ENCODE measurements around the gene NCOA3.
"Not testable (repeated sequence)": the region's sequence is repeated elsewhere in the genome, so short reads cannot be mapped to it uniquely, and the experiment has no call there.

The NCOA3 gene

DNA sequence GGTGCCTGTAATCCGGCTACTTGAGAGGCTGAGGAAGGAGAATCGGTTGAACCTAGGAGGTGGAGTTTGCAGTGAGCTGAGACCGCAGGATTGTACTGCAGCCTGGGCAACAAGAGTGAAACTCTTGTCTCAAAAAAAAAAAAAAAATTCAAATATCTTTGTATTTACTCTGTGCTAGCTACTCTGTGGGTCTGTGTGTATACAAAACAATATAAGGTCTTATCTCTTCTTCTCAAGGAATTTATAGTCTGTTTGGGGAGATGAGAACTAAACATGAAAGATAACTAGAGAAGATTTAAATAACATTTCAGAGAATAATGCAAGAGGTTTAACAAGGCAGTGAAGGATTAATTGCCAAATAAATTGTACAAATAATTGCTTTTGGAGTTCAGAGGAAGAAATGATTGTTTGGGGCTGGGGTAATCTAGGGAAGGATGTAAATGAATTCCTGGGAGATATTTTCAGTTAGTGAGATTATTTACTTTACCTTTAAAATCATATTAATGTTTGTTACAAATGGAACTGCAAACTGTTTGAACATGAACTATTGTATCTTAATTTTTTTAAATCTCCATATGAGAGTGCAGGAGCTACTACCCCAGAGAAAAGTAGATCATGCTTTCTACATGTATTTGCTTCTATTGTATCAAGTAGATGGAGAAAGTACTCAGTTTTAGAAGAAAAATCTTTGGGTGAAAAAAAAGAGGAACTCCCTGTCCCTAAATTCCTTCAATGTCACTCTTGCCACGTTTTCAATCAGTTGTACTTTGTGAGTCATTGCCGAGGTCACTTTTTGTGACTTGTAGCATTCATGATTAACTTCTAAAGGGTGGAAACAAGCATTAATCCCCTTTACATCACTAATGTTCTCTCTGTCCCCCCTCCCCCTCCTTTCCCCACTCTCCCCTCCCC is 39.0 kb downstream of the NCOA3 start:
- DNase-seq (ENCODE audit: low read depth) = no peak

DNA sequence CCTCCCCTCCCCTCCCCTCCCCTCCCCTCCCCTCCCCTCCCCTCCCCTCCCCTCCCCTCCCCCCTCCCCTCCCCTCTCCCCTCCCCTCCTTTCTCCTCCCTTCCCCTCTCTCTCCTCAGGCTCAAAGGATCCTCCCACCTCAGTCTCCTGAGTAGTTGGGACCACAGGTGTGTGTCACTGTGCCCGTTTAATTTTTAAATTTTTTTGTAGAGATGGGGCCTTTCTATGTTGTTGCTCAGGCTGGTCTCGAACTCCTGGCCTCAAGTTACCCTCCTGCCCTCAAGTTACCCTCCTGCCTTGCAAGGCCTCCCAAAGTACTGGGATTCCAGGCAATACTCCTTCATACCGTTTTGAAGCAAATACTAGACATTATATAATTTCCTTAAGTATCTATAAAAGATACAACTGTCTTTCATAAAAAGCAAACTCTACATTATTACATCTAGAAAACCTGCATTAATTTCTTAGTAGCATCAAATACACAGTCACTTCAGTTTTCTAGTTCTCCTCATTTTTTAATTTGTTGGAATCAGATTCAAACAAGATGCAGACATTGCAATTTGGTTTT is 39.8 kb downstream of the NCOA3 start:
- no peak for DNase-seq (ENCODE audit: low read depth)

DNA sequence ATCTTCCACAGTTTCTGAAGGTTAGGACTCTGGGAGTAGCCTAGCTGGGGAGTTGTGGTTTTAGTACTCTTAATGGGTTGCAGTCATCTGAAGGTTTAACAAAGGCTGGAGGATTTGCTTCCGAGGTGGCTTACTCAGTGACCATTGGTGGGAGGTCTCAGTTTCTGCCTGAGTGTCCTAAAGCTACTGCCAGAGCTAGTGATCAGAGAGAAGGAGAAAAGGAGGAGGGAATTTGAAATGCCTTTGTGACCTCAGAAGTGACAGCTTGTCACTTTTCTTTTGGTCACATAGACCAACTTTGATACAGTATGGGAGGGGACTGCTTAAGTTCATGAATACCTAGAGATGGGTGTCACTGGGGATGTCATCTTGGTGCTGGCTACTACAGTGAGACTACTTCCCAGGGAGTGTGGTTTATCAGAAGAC is 41.3 kb downstream of the NCOA3 start:
- DNase-seq (ENCODE audit: low read depth) = no peak

DNA sequence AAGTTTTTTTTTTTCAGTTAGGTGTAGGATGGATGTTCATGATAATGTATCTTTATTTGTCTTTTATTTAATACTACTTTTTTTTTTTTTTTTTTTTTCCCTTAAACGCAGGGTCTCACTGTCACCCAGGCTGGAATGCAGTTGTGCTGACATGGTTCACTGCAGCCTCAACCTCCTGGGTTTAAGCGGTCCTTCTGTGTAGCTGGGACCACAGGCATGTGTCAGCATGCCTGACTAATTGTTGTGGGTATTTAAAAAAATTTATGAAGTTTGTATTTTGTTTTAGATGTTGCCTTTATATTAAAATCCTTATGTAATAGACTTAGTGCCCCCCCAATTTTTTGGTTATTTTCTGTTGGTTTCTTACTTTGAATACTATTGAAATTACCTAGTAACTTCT is 42.6 kb downstream of the NCOA3 start:
- DNase-seq (ENCODE audit: low read depth) = no peak

DNA sequence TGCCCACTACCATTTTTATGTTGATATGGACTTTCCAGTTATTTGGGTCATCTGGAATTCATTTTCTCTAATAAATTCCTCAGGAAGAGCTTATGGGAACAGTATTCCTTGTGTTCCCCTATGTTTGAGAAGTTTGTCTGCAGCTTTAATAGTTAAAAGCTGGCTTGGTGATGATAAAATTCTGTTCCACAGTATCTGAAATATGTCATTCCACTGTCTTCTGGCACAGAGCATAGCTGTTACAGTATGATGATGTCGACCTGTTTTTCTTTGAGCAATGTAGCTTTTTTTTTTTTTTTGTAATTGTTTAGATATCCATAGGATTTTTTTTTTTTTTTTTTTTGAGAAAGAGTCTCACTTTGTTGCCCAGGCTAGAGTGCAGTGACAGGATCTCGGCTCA is 43.2 kb downstream of the NCOA3 start:
- no peak for DNase-seq (ENCODE audit: low read depth)

- no peak for DNase-seq (ENCODE audit: low read depth)
Measured at GRCh38 chr20:47545499-47545898, 43.8 kb downstream of the NCOA3 start.

DNA sequence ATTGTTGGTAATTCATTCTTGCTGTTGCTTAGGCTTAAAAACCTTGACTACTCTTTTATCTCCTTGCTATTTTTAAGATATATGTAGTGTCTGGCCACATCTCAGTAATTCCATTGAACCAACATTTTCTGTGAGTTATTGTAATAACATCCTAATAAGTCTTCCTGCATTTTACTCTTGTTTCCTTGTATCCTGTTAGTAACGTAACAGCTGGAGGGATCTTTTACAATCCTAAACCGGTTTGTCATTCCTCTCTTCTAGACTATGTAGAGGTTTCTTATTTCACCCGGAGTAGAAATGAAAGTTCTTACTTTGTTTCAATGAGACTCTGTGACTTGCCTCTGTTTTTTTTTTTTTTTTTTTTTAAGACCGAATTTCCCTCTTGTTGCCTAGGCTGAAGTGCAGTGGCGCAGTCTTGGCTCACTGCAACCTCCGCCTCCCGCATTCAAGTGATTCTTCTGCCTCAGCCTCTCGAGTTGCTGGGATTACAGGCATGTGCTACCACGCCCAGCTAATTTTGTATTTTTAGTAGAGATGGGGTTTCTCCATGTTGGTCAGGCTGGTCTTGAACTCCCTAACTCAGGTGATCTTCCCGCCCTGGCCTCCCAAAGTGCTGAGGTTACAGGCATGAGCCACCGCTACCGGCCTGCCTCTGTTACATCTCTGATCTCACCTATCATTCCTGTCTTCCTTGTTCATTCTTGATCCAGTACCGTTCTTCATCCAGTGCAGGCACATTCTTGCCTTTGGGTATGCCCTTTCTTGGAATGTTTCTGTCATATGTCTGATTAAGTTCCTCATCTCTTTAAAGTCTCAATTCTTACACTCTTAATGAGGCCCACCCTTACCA is 44.7 kb downstream of the NCOA3 start:
- DNase-seq (ENCODE audit: low read depth) = no peak

GRCh38 chr20:47547034-47547387 is 45.3 kb downstream of the NCOA3 start:
- DNase-seq (ENCODE audit: low read depth) = no peak

GRCh38 chr20:47549671-47550070 is 48.0 kb downstream of the NCOA3 start:
- no peak for DNase-seq (ENCODE audit: low read depth)

- no peak for DNase-seq (ENCODE audit: low read depth)
Measured at GRCh38 chr20:47551222-47551621, 49.5 kb downstream of the NCOA3 start.

- no peak for DNase-seq (ENCODE audit: low read depth)
Measured at GRCh38 chr20:47551841-47552240, 50.2 kb downstream of the NCOA3 start.

DNA sequence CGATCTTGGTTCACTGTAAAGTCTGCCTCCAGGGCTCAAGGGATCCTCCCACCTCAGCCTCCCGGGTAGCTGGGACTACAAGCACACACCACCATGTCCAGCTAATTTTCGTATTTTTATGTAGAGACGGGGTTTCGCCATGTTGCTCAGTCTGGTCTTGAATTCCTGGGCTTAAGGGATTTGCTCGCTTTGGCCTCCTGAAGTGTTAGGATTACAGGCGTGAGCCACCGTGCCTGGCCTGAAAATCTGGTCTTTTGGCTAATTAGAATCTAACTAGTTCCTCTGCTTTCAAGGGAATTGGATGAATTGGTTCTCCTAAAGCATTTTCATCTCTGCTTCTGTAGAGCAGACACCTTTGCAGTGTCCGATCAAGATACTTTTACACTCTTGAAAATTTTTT is 51.3 kb downstream of the NCOA3 start:
- DNase-seq (ENCODE audit: low read depth) = no peak

DNA sequence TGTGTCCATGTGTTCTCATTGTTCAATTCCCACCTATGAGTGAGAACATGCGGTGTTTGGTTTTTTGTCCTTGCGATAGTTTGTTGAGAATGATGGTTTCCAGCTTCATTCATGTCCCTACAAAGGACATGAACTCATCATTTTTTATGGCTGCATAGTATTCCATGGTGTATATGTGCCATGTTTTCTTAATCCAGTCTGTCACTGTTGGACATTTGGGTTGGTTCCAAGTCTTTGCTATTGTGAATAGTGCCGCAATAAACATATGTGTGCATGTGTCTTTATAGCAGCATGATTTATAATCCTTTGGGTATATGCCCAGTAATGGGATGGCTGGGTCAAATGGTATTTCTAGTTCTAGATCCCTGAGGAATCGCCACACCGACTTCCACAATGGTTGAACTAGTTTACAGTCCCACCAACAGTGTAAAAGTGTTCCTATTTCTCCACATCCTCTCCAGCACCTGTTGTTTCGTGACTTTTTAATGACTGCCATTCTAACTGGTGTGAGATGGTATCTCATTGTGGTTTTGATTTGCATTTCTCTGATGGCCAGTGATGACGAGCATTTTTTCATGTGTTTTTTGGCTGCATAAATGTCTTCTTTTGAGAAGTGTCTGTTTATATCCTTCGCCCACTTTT is 52.0 kb downstream of the NCOA3 start:
- DNase-seq (ENCODE audit: low read depth) = not testable (repeated sequence)

- not testable (repeated sequence) for DNase-seq (ENCODE audit: low read depth)
Measured at GRCh38 chr20:47554283-47554682, 52.6 kb downstream of the NCOA3 start.

DNA sequence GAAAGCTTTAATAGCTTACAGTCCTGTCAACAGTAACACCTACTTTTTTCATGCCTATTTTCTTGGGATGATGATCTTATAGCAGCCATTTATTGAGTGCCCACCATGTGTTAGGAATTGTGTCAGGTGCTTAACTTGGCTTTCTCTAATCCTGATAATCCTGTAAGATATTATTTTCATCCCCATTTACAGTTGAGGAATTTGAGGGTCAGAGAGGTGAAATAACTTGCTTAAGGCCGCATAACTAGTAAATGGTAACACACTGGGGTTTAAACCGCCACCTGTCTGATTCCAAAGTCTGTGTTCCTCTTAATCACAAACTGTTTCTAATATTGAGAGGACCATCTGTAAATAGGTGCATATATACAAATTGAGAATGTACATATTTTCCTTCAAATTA is 55.5 kb downstream of the NCOA3 start:
- DNase-seq (ENCODE audit: low read depth) = no peak

GRCh38 chr20:47557791-47558190 is 56.1 kb downstream of the NCOA3 start:
- no peak for DNase-seq (ENCODE audit: low read depth)

DNA sequence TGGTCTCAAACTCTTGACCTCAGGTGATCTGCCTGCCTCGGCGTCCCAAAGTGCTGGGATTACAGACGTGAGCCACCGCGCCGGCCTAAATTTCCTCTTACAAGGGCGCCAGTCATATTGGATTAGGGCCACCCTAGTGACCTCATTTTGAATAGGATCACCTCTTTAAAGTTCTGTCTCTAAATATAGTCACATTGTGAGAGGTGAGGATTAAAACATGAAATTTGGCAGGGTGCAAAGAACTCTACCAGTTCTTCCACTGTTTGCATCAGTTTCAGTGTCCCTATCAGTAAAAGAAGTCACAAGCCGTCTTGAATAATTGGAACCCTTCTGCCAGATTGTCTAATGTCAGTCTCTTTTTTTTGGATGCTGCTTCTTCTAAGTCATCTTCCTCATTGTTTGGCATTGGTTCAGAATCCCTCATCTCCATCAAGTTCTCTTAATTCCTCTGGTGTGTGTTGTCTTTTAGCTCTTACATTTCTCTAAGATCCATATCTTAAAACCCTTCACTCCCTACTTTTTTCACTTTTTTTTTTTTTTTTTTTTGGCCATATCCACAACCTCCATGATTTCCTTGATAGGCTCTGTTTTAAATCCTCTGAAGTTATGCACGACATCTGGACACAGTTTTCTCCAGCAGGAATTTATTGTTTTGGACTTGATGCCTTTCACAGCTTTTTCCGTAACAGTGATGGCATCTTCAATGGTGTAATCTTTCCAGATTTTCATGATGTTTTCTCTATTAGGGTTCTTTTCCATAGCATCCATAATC is 56.8 kb downstream of the NCOA3 start:
- DNase-seq (ENCODE audit: low read depth) = no peak

DNA sequence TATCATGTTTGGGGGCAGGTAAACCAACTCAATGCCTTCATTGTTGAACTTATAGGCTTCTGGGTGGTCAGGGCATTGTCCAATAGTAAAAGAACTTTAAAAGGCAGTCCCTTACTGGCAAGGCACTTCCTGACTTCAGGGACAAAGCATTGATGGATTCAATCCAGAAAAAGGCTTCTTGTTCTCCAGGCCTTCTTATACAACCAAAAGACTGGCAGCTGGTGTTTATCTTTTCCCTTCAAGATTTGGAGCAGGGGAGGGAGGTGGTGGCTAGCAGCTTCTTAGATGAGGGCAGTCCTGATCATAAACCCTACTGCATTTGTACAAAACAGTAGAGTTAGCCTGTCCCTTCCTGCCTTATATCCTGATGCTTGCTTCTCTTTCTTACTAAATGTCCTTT is 57.5 kb downstream of the NCOA3 start:
- no peak for DNase-seq (ENCODE audit: low read depth)

DNA sequence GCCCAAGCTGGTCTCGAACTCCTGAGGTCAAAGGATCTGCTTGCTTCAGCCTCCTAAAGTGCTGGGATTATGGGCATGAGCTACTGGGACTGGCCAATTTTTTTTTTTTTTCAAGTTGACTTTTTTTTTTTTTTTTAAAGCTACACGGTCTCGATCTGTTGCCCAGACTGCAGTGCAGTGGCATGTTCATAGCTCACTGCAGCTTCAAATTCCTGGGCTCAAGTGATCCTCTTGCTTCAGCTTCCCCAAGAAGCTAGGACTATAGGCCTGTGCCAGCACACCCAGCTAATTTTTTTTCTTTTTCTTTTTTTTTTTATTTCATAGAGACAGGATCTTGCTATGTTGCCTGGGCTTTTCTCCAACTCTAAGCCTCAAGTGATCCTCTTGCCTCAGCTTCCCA is 59.5 kb downstream of the NCOA3 start:
- DNase-seq (ENCODE audit: low read depth) = no peak

DNA sequence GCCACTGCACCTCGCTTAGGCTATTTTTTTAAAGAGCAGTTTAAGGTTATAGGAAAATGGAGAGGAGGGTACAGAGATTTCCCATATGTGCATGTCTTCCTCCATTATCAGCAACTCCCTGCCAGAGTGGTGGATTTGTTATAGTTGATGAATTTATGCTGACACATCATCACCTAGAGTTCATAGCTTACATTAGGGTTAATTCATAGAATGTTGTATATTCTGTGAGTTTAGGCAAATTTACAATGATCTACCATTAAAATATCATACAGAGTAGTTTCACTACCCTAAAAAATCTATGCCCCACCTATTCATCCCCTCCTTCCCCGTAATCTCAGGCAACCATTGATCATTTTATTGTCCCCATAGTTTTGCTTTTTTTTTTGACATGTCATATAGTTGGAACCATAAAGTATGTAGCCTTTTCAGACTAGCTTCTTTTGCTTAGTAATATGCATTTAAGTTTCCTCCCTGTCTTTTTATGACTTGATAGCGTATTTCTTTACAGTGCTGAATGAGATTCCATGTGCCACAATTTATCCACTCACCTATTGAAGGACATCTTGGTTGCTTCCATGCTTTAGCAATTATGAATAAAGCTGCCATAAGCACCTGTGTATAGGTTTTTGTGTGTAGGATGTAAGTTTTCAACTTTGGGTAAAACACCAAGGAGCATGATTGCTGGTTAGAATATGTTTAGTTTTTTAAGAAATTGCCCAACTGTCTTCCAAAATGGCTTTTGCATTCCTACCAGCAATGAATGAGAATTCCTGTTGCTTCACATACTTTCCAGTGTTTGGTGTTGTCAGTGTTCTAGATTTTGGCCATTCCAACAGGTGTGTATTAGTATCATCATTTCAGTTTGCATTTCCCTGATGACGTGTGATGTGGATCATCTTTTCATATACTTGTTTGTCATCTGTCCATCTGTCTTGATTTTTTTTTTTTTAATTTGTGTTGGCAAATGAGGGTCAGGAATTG is 60.2 kb downstream of the NCOA3 start:
- DNase-seq (ENCODE audit: low read depth) = no peak

Data from CMK (cell line).